GM12891 (cell line): ENCODE results near the gene SLC10A7.

Experiments
- POLR2A ChIP-seq: IDR thresholded peaks from 2 replicates; pipeline ENCODE4 v1.6.1; 2011; ENCODE audit warnings: low read depth, low read length, control low read depth
- SPI1 ChIP-seq: IDR thresholded peaks from 2 replicates; pipeline ENCODE4 v1.6.1; 2011; ENCODE audit warnings: low read depth, low read length, control low read depth
- TAF1 ChIP-seq: IDR thresholded peaks from 2 replicates; pipeline ENCODE4 v1.6.1; 2011; ENCODE audit warnings: low read depth, low read length, control low read depth

GRCh38 chr4:146520896-146521540 is 722 bp downstream of the SLC10A7 start:
- TF ChIP-seq TAF1 (no peak; the same call in 1 of the 2 replicates), POLR2A (peak; percentile 71), SPI1 (no peak)
